CD4-positive, alpha-beta T cell (primary cell): ENCODE measurements around the gene KIF18A. TPM values are rescaled to one million over a fixed set of nuclear protein-coding genes. Genes with fewer than 3 reads are reported as not detected.

Experiments used
- ATAC-seq: fragments of 200-7000 bp; cut with Tn5 transposase; one replicate; pipeline ENCODE4 v1.10.0; 2022; ENCODE audit warnings: mild to moderate bottlenecking; ENCODE audit not compliant: poor library complexity
- CTCF ChIA-PET: fragments of 350-600 bp; sonication (Branson Sonifier 250); formaldehyde crosslinking; loops from one replicate; lab custom pipeline; 2021; ENCODE audit warnings: antibody characterized with exemption, inconsistent platforms; lab: Charles Lee
- POLR2A ChIA-PET: fragments of 350-600 bp; sonication (Branson Sonifier 250); formaldehyde crosslinking; loops from one replicate; lab custom pipeline; 2021; ENCODE audit warnings: antibody characterized with exemption, inconsistent platforms; lab: Charles Lee
- DNase-seq, 14 experiments: peaks; one replicate each; pipeline ENCODE4 v3.0.0-alpha.2; 2013 to 2020; ENCODE audit warnings: mixed read lengths in 2 of 14
- H3K27ac ChIP-seq, 2 donors: one replicate each; pipeline versions ENCODE4 v1.5.1 to v1.7.0; 2013; ENCODE audit warnings: low read length in 2 of 2, low read depth in 1 of 2, mild to moderate bottlenecking in 1 of 2
- H3K27me3 ChIP-seq, 2 experiments: 1 replicate in 1 of 2; 2 replicates in 1 of 2; pipeline versions ENCODE4 v1.6.1 to v1.7.0; 2013; ENCODE audit warnings: low read length in 2 of 2, control low read depth in 1 of 2, mild to moderate bottlenecking in 1 of 2, moderate library complexity in 1 of 2; ENCODE audit not compliant: insufficient read depth in 2 of 2, control insufficient read depth in 1 of 2
- H3K36me3 ChIP-seq: one replicate; pipeline ENCODE4 v1.6.1; 2013; ENCODE audit warnings: low read length, control low read depth; ENCODE audit not compliant: insufficient read depth
- H3K4me1 ChIP-seq: one replicate; pipeline ENCODE4 v1.6.1; 2013; ENCODE audit warnings: low read length, control low read depth; ENCODE audit not compliant: insufficient read depth
- H3K4me3 ChIP-seq: one replicate; pipeline ENCODE4 v1.5.1; 2013; ENCODE audit warnings: mild to moderate bottlenecking, low read length, moderate library complexity
- H3K9me3 ChIP-seq, 2 experiments: 1 replicate in 1 of 2; 2 replicates in 1 of 2; pipeline versions ENCODE4 v1.6.1 to v1.7.0; 2013; ENCODE audit warnings: low read length in 2 of 2, mild to moderate bottlenecking in 2 of 2, control low read depth in 1 of 2, moderate library complexity in 1 of 2; ENCODE audit not compliant: control insufficient read depth in 1 of 2, insufficient read depth in 1 of 2
- H3K27ac Mint-ChIP-seq: one replicate; pipeline ENCODE4 v1.8.0; 2020; ENCODE audit warnings: mixed read lengths
- H3K27me3 Mint-ChIP-seq: one replicate; pipeline ENCODE4 v1.8.0; 2021; ENCODE audit warnings: mixed read lengths
- H3K36me3 Mint-ChIP-seq: one replicate; pipeline ENCODE4 v1.8.0; 2021; ENCODE audit warnings: low read depth, mixed read lengths
- H3K4me1 Mint-ChIP-seq: one replicate; pipeline ENCODE4 v1.8.0; 2021; ENCODE audit warnings: low read depth, mixed read lengths
- H3K4me3 Mint-ChIP-seq: one replicate; pipeline ENCODE4 v1.8.0; 2020; ENCODE audit warnings: mild to moderate bottlenecking, mixed read lengths
- H3K9me3 Mint-ChIP-seq: one replicate; pipeline ENCODE4 v1.8.0; 2020; ENCODE audit warnings: mixed read lengths
- CTCF ChIP-seq: fragments of 200-600 bp; IDR thresholded peaks from one replicate; pipeline ENCODE4 v1.8.0; 2022; ENCODE audit warnings: antibody characterized with exemption, mild to moderate bottlenecking
- intact Hi-C, 2 experiments: fragments of 100-400 bp; cut with DNase I in 1 of 2; cut with micrococcal nuclease in 1 of 2; formaldehyde crosslinking; loops; one replicate each; pipeline versions ENCODE4 v1.15.1 to v1.9.0; 2023 to 2025; cut with DNase I, micrococcal nuclease
- total RNA-seq, 174 experiments: library from RNA in 2 of 174; stranded (reverse) in 2 of 174; gene quantifications; one replicate each; pipeline ENCODE4 v1.2.3 and lab custom pipeline; 2021 to 2026

The KIF18A gene
- total RNA-seq, 2 experiments from 2014 or later, result 3.4 to 5.3 TPM

- Histone ChIP-seq H3K4me3 (no peak overlapping the region), H3K27ac (no peak overlapping the region), H3K27me3 (no peaks in the 10 kb centered on the region), H3K9me3 (no peaks in the 10 kb centered on the region), H3K4me1 (no peaks in the 10 kb centered on the region), H3K36me3 (peaks cover 13% of the 10 kb centered on the region)
- POLR2A ChIA-PET, result no interaction called here
- Mint-ChIP-seq H3K4me3 (no peak overlapping the region), H3K36me3 (peaks cover 43% of the 10 kb centered on the region), H3K27me3 (no peaks in the 10 kb centered on the region), H3K4me1 (peaks cover 16% of the 10 kb centered on the region), H3K9me3 (no peaks in the 10 kb centered on the region), H3K27ac (no peak overlapping the region)
- DNase-seq (no peak), ATAC-seq (no peak)
- TF ChIP-seq CTCF, result no peak
- CTCF ChIA-PET, result no interaction called here
- intact Hi-C loops, result no loop called here
Observed at GRCh38 chr11:28123151-28123581, 15.2 kb upstream of the KIF18A start.

- Mint-ChIP-seq H3K36me3 (peaks cover 39% of the 10 kb centered on the region), H3K4me1 (peaks cover 43% of the 10 kb centered on the region), H3K27ac (no peak overlapping the region), H3K4me3 (no peak overlapping the region), H3K9me3 (no peaks in the 10 kb centered on the region), H3K27me3 (no peaks in the 10 kb centered on the region)
- intact Hi-C loops, result no loop called here
- Histone ChIP-seq H3K4me3 (no peak overlapping the region), H3K27ac (no peak overlapping the region), H3K9me3 (no peaks in the 10 kb centered on the region), H3K4me1 (no peaks in the 10 kb centered on the region), H3K36me3 (peaks cover 17% of the 10 kb centered on the region), H3K27me3 (no peaks in the 10 kb centered on the region)
- ChIA-PET POLR2A (interaction anchor here (1.0 kb wide), 1 partner anchor 8 kb away, joined by 3 read pairs; no protein-coding TSS in a partner anchor), CTCF (no interaction called here)
- no peak for ATAC-seq
- no peak for DNase-seq
- TF ChIP-seq CTCF, result no peak
Observed at GRCh38 chr11:28117712-28118111, 9.8 kb upstream of the KIF18A start.

GRCh38 chr11:28114731-28115130, 6.8 kb upstream of the KIF18A start:
- DNase-seq, result no peak
- Mint-ChIP-seq H3K9me3 (no peaks in the 10 kb centered on the region), H3K36me3 (peaks cover 59% of the 10 kb centered on the region), H3K27ac (no peak overlapping the region), H3K4me3 (no peak overlapping the region), H3K4me1 (peaks cover 66% of the 10 kb centered on the region), H3K27me3 (no peaks in the 10 kb centered on the region)
- H3K27me3 ChIP-seq, result no peaks in the 10 kb centered on the region
- peaks cover 9% of the 10 kb centered on the region for H3K4me1 ChIP-seq
- no peak overlapping the region for H3K27ac ChIP-seq
- no peak for TF ChIP-seq CTCF
- H3K36me3 ChIP-seq, result peaks cover 17% of the 10 kb centered on the region
- no peak for ATAC-seq
- intact Hi-C loops, result no loop called here
- POLR2A ChIA-PET, result no interaction called here
- H3K9me3 ChIP-seq, result no peaks in the 10 kb centered on the region
- CTCF ChIA-PET, result no interaction called here
- H3K4me3 ChIP-seq, result no peak overlapping the region
